Measurements from ENCODE around the gene KCTD17.

DNA sequence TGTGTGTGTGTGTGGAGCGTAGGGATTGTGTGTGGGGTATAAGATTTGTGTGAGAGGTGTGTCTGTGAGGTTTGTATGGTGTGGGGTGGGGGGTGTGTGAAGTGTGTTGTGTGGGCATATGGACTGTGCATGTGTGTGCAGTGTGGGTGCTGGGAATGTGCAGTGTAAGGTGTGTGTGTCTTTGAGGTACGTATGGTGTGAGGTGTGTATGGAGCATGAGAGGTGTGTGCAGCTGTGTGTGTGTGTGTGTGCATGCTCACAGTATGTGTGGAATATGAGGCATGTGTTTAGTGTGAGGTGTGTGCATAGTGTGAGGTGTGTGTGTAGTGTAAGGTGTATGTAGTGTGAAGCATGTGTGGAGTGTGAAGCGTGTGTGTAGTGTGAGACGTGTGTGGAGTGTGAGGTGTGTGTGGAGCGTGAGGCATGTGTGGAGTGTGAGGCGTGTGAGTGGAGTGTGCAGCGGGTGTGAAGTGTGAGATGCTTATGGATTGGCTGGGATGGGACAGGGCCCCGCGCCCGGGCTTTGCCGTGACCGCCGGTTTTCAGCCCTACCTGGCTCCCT, 59.7 kb downstream of the KCTD17 start:
- TF ChIP-seq, protein P1, sequence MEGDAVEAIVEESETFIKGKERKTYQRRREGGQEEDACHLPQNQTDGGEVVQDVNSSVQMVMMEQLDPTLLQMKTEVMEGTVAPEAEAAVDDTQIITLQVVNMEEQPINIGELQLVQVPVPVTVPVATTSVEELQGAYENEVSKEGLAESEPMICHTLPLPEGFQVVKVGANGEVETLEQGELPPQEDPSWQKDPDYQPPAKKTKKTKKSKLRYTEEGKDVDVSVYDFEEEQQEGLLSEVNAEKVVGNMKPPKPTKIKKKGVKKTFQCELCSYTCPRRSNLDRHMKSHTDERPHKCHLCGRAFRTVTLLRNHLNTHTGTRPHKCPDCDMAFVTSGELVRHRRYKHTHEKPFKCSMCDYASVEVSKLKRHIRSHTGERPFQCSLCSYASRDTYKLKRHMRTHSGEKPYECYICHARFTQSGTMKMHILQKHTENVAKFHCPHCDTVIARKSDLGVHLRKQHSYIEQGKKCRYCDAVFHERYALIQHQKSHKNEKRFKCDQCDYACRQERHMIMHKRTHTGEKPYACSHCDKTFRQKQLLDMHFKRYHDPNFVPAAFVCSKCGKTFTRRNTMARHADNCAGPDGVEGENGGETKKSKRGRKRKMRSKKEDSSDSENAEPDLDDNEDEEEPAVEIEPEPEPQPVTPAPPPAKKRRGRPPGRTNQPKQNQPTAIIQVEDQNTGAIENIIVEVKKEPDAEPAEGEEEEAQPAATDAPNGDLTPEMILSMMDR (IDR thresholded peaks at IDR 0.05): no peak
- no peak for TF ChIP-seq POLR2AphosphoS5 (IDR thresholded peaks at IDR 0.05)

Data from esophagus muscularis mucosa (tissue), 3 donors.